SK-N-SH treated with all-trans-retinoic acid at 6 μM for 48 hours (cell line): ENCODE results near the gene YTHDF2.
"Not testable (repeated sequence)": the region's sequence is repeated elsewhere in the genome, so short reads cannot be mapped to it uniquely, and the experiment has no call there.

Source experiments
- ATAC-seq: fragments of 200-7000 bp; cut with Tn5 transposase; 3 replicates; pipeline ENCODE4 v1.9.1; 2020; ENCODE audit warnings: mild to moderate bottlenecking, moderate library complexity
- CREB5 ChIP-seq: fragments of 250-450 bp; sonication (Bioruptor Pico); IDR thresholded peaks from 2 replicates; pipeline ENCODE4 v1.5.1; 2020; ENCODE audit warnings: low read depth, mild to moderate bottlenecking, moderate library complexity
- CSDC2 ChIP-seq: fragments of 250-450 bp; sonication (Bioruptor Pico); IDR thresholded peaks from 2 replicates; pipeline ENCODE4 v1.5.0; 2020; ENCODE audit warnings: mild to moderate bottlenecking, moderate library complexity
- ESRRG ChIP-seq: fragments of 250-450 bp; sonication (Bioruptor Pico); IDR thresholded peaks from 2 replicates; pipeline ENCODE4 v1.6.1; 2021; ENCODE audit warnings: mild to moderate bottlenecking
- GLIS3 ChIP-seq: fragments of 250-450 bp; sonication (Bioruptor Pico); IDR thresholded peaks from 2 replicates; pipeline ENCODE4 v1.5.0; 2020; ENCODE audit warnings: mild to moderate bottlenecking, moderate library complexity
- ISL1 ChIP-seq: fragments of 250-450 bp; sonication (Bioruptor Pico); IDR thresholded peaks from 2 replicates; pipeline ENCODE4 v2.1.2; 2022; ENCODE audit warnings: mild to moderate bottlenecking, moderate library complexity
- OSR1 ChIP-seq: fragments of 250-450 bp; sonication (Bioruptor Pico); IDR thresholded peaks from 2 replicates; pipeline ENCODE4 v1.8.0; 2022; ENCODE audit warnings: moderate library complexity, mild to moderate bottlenecking, inconsistent platforms
- RARB ChIP-seq: fragments of 250-450 bp; sonication (Bioruptor Pico); IDR thresholded peaks from 2 replicates; pipeline ENCODE4 v1.8.0; 2021; ENCODE audit warnings: mild to moderate bottlenecking, moderate library complexity
- SNAI2 ChIP-seq: fragments of 250-450 bp; sonication (Bioruptor Pico); IDR thresholded peaks from 2 replicates; pipeline ENCODE4 v1.5.0; 2020; ENCODE audit warnings: mild to moderate bottlenecking, moderate library complexity
- TSHZ2 ChIP-seq: fragments of 250-450 bp; sonication (Bioruptor Pico); IDR thresholded peaks from 2 replicates; pipeline ENCODE4 v1.5.0; 2020; ENCODE audit warnings: mild to moderate bottlenecking, moderate library complexity
- ZC3H10 ChIP-seq: fragments of 250-450 bp; sonication (Bioruptor Pico); IDR thresholded peaks from 2 replicates; pipeline ENCODE4 v1.5.1; 2021; ENCODE audit warnings: mild to moderate bottlenecking, moderate library complexity
- ZFP3 ChIP-seq: fragments of 250-450 bp; sonication (Bioruptor Pico); IDR thresholded peaks from 2 replicates; pipeline ENCODE4 v1.5.0; 2020; ENCODE audit warnings: mild to moderate bottlenecking, moderate library complexity
- ZNF565 ChIP-seq: fragments of 450-650 bp; formaldehyde crosslinking; conservative IDR thresholded peaks from 2 replicates; pipeline ENCODE4 v1.5.0; 2020; ENCODE audit warnings: low read depth, mild to moderate bottlenecking, moderate library complexity
- ZNF70 ChIP-seq: fragments of 450-650 bp; formaldehyde crosslinking; IDR thresholded peaks from 2 replicates; pipeline ENCODE4 v1.5.0; 2020; ENCODE audit warnings: mild to moderate bottlenecking, moderate library complexity
- ZNF8 ChIP-seq: fragments of 450-650 bp; formaldehyde crosslinking; IDR thresholded peaks from 2 replicates; pipeline ENCODE4 v1.5.0; 2020; ENCODE audit warnings: mild to moderate bottlenecking, moderate library complexity
- TF ChIP-seq, protein P1 (sequence below): fragments of 250-450 bp; sonication (Bioruptor Pico); IDR thresholded peaks from 2 replicates; pipeline ENCODE4 v1.8.0; 2020; ENCODE audit warnings: mild to moderate bottlenecking, moderate library complexity, borderline replicate concordance
- TF ChIP-seq, protein P2 (sequence below): fragments of 250-450 bp; sonication (Bioruptor Pico); IDR thresholded peaks from 2 replicates; pipeline ENCODE4 v1.8.0; 2021; ENCODE audit warnings: low read depth, mild to moderate bottlenecking, moderate library complexity, borderline replicate concordance

YTHDF2 gene

DNA sequence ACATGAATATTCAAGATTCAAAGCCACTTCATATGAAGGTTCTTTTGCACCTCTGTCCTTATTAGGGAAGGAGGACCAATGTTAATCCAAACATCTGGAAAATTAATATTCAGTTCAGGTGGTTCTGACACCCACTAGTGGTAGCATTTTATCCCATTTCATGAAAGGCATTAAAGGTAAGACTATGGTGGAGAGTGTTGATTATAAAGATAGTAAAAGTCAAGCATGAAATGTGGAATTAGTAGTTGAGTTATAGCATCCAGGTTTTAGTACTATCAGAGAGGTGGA is 17.5 kb upstream of the YTHDF2 start:
- no peak for TF ChIP-seq ZNF565 (CRISPR knock-in tag)
- no peak for TF ChIP-seq ZNF8
- TF ChIP-seq ISL1 (CRISPR knock-in tag) = no peak
- no peak for TF ChIP-seq SNAI2 (CRISPR knock-in tag)
- TF ChIP-seq, protein P1, sequence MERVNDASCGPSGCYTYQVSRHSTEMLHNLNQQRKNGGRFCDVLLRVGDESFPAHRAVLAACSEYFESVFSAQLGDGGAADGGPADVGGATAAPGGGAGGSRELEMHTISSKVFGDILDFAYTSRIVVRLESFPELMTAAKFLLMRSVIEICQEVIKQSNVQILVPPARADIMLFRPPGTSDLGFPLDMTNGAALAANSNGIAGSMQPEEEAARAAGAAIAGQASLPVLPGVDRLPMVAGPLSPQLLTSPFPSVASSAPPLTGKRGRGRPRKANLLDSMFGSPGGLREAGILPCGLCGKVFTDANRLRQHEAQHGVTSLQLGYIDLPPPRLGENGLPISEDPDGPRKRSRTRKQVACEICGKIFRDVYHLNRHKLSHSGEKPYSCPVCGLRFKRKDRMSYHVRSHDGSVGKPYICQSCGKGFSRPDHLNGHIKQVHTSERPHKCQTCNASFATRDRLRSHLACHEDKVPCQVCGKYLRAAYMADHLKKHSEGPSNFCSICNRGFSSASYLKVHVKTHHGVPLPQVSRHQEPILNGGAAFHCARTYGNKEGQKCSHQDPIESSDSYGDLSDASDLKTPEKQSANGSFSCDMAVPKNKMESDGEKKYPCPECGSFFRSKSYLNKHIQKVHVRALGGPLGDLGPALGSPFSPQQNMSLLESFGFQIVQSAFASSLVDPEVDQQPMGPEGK (CRISPR knock-in tag) = no peak
- TF ChIP-seq ZNF70 (CRISPR knock-in tag) = no peak
- no peak for ATAC-seq

DNA sequence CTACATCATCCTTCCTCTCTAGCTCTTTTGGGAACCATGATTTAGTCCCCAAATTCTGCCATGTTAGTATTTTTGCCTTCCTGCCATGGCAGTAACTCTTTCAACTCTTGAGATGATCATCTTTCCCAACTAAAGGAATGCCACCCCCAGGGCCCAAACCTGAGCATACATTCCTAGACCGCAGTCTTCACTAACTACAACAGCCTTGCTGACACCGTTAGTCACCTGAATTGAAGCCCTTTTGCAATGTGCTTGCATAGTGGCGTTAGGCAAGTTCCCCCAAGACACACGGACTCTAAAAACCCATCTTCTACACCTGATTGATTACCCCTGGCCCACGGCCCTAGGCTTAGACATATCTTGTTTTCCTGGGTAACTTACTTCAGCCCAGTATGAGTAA is 16.4 kb upstream of the YTHDF2 start:
- no peak for ATAC-seq
- TF ChIP-seq ZFP3 (no peak), ESRRG (CRISPR knock-in tag) (no peak), OSR1 (CRISPR knock-in tag) (no peak), CSDC2 (CRISPR knock-in tag) (no peak), RARB (CRISPR knock-in tag) (no peak), CREB5 (no peak), SNAI2 (CRISPR knock-in tag) (no peak), ZNF70 (CRISPR knock-in tag) (no peak), ZNF8 (no peak), GLIS3 (CRISPR knock-in tag) (no peak), ZNF565 (CRISPR knock-in tag) (no peak), TSHZ2 (CRISPR knock-in tag) (no peak), ISL1 (CRISPR knock-in tag) (no peak)
- TF ChIP-seq, protein P2, sequence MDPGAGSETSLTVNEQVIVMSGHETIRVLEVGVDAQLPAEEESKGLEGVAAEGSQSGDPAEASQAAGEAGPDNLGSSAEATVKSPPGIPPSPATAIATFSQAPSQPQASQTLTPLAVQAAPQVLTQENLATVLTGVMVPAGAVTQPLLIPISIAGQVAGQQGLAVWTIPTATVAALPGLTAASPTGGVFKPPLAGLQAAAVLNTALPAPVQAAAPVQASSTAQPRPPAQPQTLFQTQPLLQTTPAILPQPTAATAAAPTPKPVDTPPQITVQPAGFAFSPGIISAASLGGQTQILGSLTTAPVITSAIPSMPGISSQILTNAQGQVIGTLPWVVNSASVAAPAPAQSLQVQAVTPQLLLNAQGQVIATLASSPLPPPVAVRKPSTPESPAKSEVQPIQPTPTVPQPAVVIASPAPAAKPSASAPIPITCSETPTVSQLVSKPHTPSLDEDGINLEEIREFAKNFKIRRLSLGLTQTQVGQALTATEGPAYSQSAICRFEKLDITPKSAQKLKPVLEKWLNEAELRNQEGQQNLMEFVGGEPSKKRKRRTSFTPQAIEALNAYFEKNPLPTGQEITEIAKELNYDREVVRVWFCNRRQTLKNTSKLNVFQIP (CRISPR knock-in tag) = no peak

GRCh38 chr1:28721927-28722326 is 14.8 kb upstream of the YTHDF2 start:
- not testable (repeated sequence) for ATAC-seq

GRCh38 chr1:28725365-28725764 is 11.4 kb upstream of the YTHDF2 start:
- ATAC-seq = not testable (repeated sequence)

GRCh38 chr1:28735961-28736449 is 735 bp upstream of the YTHDF2 start:
- ATAC-seq = no peak
- TF ChIP-seq ZC3H10 (CRISPR knock-in tag) (no peak), CREB5 (no peak), ZFP3 (no peak)
